Measurements from ENCODE around the gene OXER1.
"Not testable (repeated sequence)": the region's sequence is repeated elsewhere in the genome, so short reads cannot be mapped to it uniquely, and the experiment has no call there.

The OXER1 gene

GRCh38 chr2:42747422-42747821 lies 16.5 kb downstream of the OXER1 start:
- DNase-seq, result no peak

GRCh38 chr2:42744545-42745082 lies 19.3 kb downstream of the OXER1 start:
- DNase-seq, result no peak

GRCh38 chr2:42743659-42743990 lies 20.3 kb downstream of the OXER1 start:
- no peak for DNase-seq

GRCh38 chr2:42742740-42743658 lies 20.9 kb downstream of the OXER1 start:
- DNase-seq, result no peak

- DNase-seq, result no peak
These were observed 22.8 kb downstream of the OXER1 start for GRCh38 chr2:42741140-42741539.

- DNase-seq, result no peak
These were observed 27.2 kb downstream of the OXER1 start for GRCh38 chr2:42736598-42737322.

- DNase-seq, result no peak
These were observed 30.1 kb downstream of the OXER1 start for GRCh38 chr2:42733852-42734251.

- DNase-seq, result not testable (repeated sequence)
These were observed 32.6 kb downstream of the OXER1 start for GRCh38 chr2:42731316-42731715.

GRCh38 chr2:42726680-42727079 lies 37.3 kb downstream of the OXER1 start:
- DNase-seq, result no peak

- DNase-seq, result peak in 1 of 2 donors; percentile 27
These were observed 38.3 kb downstream of the OXER1 start for GRCh38 chr2:42725657-42726056.

GRCh38 chr2:42724886-42725285 lies 39.0 kb downstream of the OXER1 start:
- no peak for DNase-seq

- DNase-seq, result no peak
These were observed 40.5 kb downstream of the OXER1 start for GRCh38 chr2:42723465-42723864.

GRCh38 chr2:42722320-42723190 lies 41.4 kb downstream of the OXER1 start:
- DNase-seq, result peak; percentile 17 to 64

GRCh38 chr2:42721898-42722297 lies 42.0 kb downstream of the OXER1 start:
- no peak for DNase-seq

- DNase-seq, result no peak
These were observed 49.2 kb downstream of the OXER1 start for GRCh38 chr2:42714686-42715085.

GRCh38 chr2:42713920-42714319 lies 50.0 kb downstream of the OXER1 start:
- no peak for DNase-seq

- no peak for DNase-seq
These were observed 51.0 kb downstream of the OXER1 start for GRCh38 chr2:42712934-42713333.
